HepG2 (cell line): ENCODE measurements around the gene RALY. TPM values are rescaled to one million over a fixed set of nuclear protein-coding genes. Genes with fewer than 3 reads are reported as not detected.

ENCODE experiments used
- FOXA1 ChIP-seq, 2 experiments: fragments of 450-650 bp in 1 of 2; sonication (generic) in 1 of 2; formaldehyde crosslinking in 1 of 2; IDR thresholded peaks; 2 replicates each; pipeline versions ENCODE4 v1.4.0 to v1.6.1; 2016 to 2020; ENCODE audit warnings: missing genetic modification reagents in 1 of 2
- GABPB1 ChIP-seq: IDR thresholded peaks from 2 replicates; pipeline ENCODE4 v1.6.1; 2016; ENCODE audit warnings: mild to moderate bottlenecking, missing genetic modification reagents, moderate library complexity, missing compliant biosample characterization
- MTA1 ChIP-seq: sonication (generic); formaldehyde crosslinking; IDR thresholded peaks from 2 replicates; pipeline ENCODE4 v1.4.0; 2020; ENCODE audit warnings: missing genetic modification reagents, mild to moderate bottlenecking, borderline replicate concordance
- NR2F1 ChIP-seq, 2 experiments: fragments of 450-650 bp in 1 of 2; formaldehyde crosslinking in 1 of 2; IDR thresholded peaks; 2 replicates each; pipeline versions ENCODE4 v1.5.0 to v1.6.1; 2016 to 2020; ENCODE audit warnings: mild to moderate bottlenecking in 1 of 2, missing compliant biosample characterization in 1 of 2, missing genetic modification reagents in 1 of 2, moderate library complexity in 1 of 2
- POLR2AphosphoS2 ChIP-seq: IDR thresholded peaks from 2 replicates; pipeline ENCODE4 v1.6.1; 2011; ENCODE audit warnings: low read depth, low read length, improper control_type of control experiment
- PTBP1 ChIP-seq: fragments of 200-400 bp; formaldehyde crosslinking; IDR thresholded peaks from 2 replicates; pipeline ENCODE4 v1.6.1; 2018; ENCODE audit warnings: low read length, low read depth; ENCODE audit not compliant: poor library complexity, severe bottlenecking
- ZNF383 ChIP-seq: sonication (generic); formaldehyde crosslinking; IDR thresholded peaks from 2 replicates; pipeline ENCODE4 v1.4.0; 2020; ENCODE audit warnings: missing genetic modification reagents, mild to moderate bottlenecking, borderline replicate concordance
- ZNF501 ChIP-seq: sonication (generic); formaldehyde crosslinking; IDR thresholded peaks from 2 replicates; pipeline ENCODE4 v1.5.1; 2020; ENCODE audit warnings: mild to moderate bottlenecking, moderate library complexity, missing genetic modification reagents
- ZNF530 ChIP-seq: sonication (generic); formaldehyde crosslinking; IDR thresholded peaks from 2 replicates; pipeline ENCODE4 v1.5.0; 2020; ENCODE audit warnings: low read depth, mild to moderate bottlenecking, missing genetic modification reagents
- ZNF543 ChIP-seq: sonication (generic); formaldehyde crosslinking; IDR thresholded peaks from 2 replicates; pipeline ENCODE4 v1.4.0; 2020; ENCODE audit warnings: mild to moderate bottlenecking, missing genetic modification reagents
- ZSCAN29 ChIP-seq: sonication (generic); formaldehyde crosslinking; conservative IDR thresholded peaks from 2 replicates; pipeline ENCODE4 v1.4.0; 2020; ENCODE audit warnings: mild to moderate bottlenecking, missing genetic modification reagents
- polyA plus RNA-seq, 8 experiments: library from polyadenylated mRNA; depleted of rRNA in 3 of 8; stranded (reverse) in 7 of 8; unstranded in 1 of 8; fragments of >200 nt; fragmentation: Illumina TruSeq in 4 of 8; extraction: Trizol in 4 of 8; gene quantifications; 2 replicates each; pipeline versions ENCODE4 v1.2.1 to v1.2.3, GENCODE V29; 2011 to 2016; ENCODE audit warnings: low read depth in 4 of 8, missing spikeins in 1 of 8, mixed read lengths in 1 of 8; ENCODE audit not compliant: insufficient read depth in 1 of 8
- total RNA-seq, 5 experiments: library from RNA; depleted of rRNA; stranded (reverse); fragments of >200 nt; fragmentation: Illumina TruSeq; extraction: Trizol; gene quantifications; 2 replicates each; pipeline ENCODE4 v1.2.3, GENCODE V29; 2016; ENCODE audit warnings: low read depth in 1 of 5
- TF ChIP-seq, protein P1 (sequence below): sonication (generic); formaldehyde crosslinking; IDR thresholded peaks from 2 replicates; pipeline ENCODE4 v1.5.1; 2020; ENCODE audit warnings: mild to moderate bottlenecking, missing genetic modification reagents, borderline replicate concordance
- TF ChIP-seq, protein P2 (sequence below): sonication (generic); formaldehyde crosslinking; IDR thresholded peaks from 2 replicates; pipeline ENCODE4 v1.8.0; 2022; ENCODE audit warnings: mild to moderate bottlenecking, missing genetic modification reagents, borderline replicate concordance
- TF ChIP-seq, protein P3 (sequence below): sonication (generic); formaldehyde crosslinking; IDR thresholded peaks from 2 replicates; pipeline ENCODE4 v1.8.0; 2022; ENCODE audit warnings: mild to moderate bottlenecking, missing genetic modification reagents, moderate library complexity
- TF ChIP-seq, protein P4 (sequence below): sonication (generic); formaldehyde crosslinking; IDR thresholded peaks from 2 replicates; pipeline ENCODE4 v1.4.0; 2020; ENCODE audit warnings: missing genetic modification reagents

The RALY gene
- total and polyA plus RNA-seq, 2 of the 13 experiments (the other 11 are each of a cell fraction or from before 2014, with no cell fraction given): 178 to 186 TPM

DNA sequence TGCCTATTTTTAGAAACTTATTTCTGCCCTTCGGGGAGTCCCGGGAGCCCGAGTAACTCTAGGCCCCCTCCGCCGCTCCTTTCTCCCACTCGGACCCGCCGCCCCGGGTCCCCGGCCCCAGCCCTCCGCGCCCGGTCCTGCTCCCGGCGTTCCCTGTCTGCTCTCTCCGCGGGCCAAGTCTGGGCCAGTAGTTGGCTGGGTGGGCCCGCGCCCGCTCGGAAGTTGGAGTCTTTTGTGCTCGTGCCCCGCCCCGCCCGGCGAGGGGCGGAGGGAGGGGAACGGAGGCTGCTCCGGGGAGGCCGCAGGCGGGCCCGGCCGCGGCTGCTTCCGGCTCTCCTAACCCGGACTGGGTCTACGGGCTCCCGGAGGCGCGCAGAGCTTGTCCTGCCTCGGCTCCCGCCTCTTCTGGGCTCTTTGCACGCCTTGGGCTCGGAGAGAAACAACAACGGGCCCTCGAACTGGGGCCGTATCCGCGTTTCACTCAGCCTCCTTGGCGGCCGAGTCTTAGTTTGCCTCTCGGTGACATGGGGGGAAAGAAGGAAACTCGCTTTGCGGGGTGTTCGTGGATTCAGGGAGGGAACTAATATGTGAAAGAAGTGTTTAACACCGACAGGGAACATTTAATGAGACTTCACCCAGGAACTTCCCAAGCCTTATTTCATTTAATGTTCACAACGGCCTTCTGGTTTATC lies 657 bp downstream of the RALY start (continued):
- TF ChIP-seq, protein P1, sequence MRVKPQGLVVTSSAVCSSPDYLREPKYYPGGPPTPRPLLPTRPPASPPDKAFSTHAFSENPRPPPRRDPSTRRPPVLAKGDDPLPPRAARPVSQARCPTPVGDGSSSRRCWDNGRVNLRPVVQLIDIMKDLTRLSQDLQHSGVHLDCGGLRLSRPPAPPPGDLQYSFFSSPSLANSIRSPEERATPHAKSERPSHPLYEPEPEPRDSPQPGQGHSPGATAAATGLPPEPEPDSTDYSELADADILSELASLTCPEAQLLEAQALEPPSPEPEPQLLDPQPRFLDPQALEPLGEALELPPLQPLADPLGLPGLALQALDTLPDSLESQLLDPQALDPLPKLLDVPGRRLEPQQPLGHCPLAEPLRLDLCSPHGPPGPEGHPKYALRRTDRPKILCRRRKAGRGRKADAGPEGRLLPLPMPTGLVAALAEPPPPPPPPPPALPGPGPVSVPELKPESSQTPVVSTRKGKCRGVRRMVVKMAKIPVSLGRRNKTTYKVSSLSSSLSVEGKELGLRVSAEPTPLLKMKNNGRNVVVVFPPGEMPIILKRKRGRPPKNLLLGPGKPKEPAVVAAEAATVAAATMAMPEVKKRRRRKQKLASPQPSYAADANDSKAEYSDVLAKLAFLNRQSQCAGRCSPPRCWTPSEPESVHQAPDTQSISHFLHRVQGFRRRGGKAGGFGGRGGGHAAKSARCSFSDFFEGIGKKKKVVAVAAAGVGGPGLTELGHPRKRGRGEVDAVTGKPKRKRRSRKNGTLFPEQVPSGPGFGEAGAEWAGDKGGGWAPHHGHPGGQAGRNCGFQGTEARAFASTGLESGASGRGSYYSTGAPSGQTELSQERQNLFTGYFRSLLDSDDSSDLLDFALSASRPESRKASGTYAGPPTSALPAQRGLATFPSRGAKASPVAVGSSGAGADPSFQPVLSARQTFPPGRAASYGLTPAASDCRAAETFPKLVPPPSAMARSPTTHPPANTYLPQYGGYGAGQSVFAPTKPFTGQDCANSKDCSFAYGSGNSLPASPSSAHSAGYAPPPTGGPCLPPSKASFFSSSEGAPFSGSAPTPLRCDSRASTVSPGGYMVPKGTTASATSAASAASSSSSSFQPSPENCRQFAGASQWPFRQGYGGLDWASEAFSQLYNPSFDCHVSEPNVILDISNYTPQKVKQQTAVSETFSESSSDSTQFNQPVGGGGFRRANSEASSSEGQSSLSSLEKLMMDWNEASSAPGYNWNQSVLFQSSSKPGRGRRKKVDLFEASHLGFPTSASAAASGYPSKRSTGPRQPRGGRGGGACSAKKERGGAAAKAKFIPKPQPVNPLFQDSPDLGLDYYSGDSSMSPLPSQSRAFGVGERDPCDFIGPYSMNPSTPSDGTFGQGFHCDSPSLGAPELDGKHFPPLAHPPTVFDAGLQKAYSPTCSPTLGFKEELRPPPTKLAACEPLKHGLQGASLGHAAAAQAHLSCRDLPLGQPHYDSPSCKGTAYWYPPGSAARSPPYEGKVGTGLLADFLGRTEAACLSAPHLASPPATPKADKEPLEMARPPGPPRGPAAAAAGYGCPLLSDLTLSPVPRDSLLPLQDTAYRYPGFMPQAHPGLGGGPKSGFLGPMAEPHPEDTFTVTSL (CRISPR knock-in tag): peak; percentile 74; the same call in 1 of the 2 replicates
- TF ChIP-seq ZNF501 (CRISPR knock-in tag): peak; percentile 89
- TF ChIP-seq NR2F1 (CRISPR knock-in tag; IDR thresholded peaks at IDR 0.05): no peak
- 0 out of 2 replicates have a peak, but pooled peaks have one; percentile 85 for TF ChIP-seq ZNF530 (CRISPR knock-in tag)
- no peak for TF ChIP-seq ZNF383
- TF ChIP-seq, protein P2, sequence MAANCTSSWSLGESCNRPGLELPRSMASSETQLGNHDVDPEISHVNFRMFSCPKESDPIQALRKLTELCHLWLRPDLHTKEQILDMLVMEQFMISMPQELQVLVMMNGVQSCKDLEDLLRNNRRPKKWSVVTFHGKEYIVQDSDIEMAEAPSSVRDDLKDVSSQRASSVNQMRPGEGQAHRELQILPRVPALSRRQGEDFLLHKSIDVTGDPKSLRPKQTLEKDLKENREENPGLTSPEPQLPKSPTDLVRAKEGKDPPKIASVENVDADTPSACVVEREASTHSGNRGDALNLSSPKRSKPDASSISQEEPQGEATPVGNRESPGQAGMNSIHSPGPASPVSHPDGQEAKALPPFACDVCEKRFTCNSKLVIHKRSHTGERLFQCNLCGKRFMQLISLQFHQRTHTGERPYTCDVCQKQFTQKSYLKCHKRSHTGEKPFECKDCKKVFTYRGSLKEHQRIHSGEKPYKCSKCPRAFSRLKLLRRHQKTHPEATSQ (CRISPR knock-in tag): no peak; the same call in 1 of the 2 replicates
- TF ChIP-seq FOXA1 (IDR thresholded peaks at IDR 0.05): no peak
- TF ChIP-seq FOXA1 (CRISPR knock-in tag; IDR thresholded peaks at IDR 0.05): peak; percentile 22; the same call in 1 of the 2 replicates
- TF ChIP-seq GABPB1: peak; percentile 92
- TF ChIP-seq, protein P3, sequence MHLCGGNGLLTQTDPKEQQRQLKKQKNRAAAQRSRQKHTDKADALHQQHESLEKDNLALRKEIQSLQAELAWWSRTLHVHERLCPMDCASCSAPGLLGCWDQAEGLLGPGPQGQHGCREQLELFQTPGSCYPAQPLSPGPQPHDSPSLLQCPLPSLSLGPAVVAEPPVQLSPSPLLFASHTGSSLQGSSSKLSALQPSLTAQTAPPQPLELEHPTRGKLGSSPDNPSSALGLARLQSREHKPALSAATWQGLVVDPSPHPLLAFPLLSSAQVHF (CRISPR knock-in tag): peak; percentile 78
- TF ChIP-seq MTA1 (CRISPR knock-in tag): peak; percentile 64; the same call in 1 of the 2 replicates
- no peak for TF ChIP-seq POLR2AphosphoS2
- TF ChIP-seq ZNF543: peak; percentile 89
- peak; percentile 79; the same call in 1 of the 2 replicates for TF ChIP-seq ZSCAN29 (CRISPR knock-in tag)
- TF ChIP-seq, protein P4, sequence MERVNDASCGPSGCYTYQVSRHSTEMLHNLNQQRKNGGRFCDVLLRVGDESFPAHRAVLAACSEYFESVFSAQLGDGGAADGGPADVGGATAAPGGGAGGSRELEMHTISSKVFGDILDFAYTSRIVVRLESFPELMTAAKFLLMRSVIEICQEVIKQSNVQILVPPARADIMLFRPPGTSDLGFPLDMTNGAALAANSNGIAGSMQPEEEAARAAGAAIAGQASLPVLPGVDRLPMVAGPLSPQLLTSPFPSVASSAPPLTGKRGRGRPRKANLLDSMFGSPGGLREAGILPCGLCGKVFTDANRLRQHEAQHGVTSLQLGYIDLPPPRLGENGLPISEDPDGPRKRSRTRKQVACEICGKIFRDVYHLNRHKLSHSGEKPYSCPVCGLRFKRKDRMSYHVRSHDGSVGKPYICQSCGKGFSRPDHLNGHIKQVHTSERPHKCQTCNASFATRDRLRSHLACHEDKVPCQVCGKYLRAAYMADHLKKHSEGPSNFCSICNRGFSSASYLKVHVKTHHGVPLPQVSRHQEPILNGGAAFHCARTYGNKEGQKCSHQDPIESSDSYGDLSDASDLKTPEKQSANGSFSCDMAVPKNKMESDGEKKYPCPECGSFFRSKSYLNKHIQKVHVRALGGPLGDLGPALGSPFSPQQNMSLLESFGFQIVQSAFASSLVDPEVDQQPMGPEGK (CRISPR knock-in tag): peak; percentile 85
- TF ChIP-seq PTBP1: no peak
